ENCODE results near the gene KRTAP10-9.

DNA sequence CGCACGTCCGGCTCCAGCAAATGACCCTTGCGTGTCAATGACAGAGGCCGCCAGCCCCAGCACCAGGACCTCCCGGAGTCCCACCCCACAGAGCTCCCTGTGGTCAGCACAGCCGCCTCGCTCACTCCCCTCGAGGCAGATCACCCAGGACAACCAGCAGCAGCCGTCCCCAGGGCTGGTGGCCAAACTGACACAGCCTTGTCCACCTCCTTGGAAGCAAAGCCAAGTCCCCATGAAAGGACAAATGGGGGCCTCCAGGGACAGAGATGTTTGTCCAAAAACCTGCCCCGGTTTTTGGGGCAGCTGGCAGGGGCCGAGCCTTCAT, 12.4 kb downstream of the KRTAP10-9 start:
- TF ChIP-seq, protein P1, sequence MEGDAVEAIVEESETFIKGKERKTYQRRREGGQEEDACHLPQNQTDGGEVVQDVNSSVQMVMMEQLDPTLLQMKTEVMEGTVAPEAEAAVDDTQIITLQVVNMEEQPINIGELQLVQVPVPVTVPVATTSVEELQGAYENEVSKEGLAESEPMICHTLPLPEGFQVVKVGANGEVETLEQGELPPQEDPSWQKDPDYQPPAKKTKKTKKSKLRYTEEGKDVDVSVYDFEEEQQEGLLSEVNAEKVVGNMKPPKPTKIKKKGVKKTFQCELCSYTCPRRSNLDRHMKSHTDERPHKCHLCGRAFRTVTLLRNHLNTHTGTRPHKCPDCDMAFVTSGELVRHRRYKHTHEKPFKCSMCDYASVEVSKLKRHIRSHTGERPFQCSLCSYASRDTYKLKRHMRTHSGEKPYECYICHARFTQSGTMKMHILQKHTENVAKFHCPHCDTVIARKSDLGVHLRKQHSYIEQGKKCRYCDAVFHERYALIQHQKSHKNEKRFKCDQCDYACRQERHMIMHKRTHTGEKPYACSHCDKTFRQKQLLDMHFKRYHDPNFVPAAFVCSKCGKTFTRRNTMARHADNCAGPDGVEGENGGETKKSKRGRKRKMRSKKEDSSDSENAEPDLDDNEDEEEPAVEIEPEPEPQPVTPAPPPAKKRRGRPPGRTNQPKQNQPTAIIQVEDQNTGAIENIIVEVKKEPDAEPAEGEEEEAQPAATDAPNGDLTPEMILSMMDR (IDR thresholded peaks at IDR 0.05), result no peak
- no peak for TF ChIP-seq POLR2A (IDR thresholded peaks at IDR 0.05)

All from Peyer's patch (tissue), 4 donors.